HG03378 (cell line): Measurements from ENCODE around the gene WFIKKN1.

Experiments
- ATAC-seq: cut with Tn5 transposase; IDR thresholded peaks from one replicate; pipeline ENCODE4 v1.9.1; 2021; ENCODE audit warnings: mild to moderate bottlenecking, moderate library complexity; ENCODE audit not compliant: unreplicated experiment

Gene WFIKKN1

GRCh38 chr16:635573-636205 lies 4.9 kb downstream of the WFIKKN1 start:
- peak; percentile 14 for ATAC-seq

DNA sequence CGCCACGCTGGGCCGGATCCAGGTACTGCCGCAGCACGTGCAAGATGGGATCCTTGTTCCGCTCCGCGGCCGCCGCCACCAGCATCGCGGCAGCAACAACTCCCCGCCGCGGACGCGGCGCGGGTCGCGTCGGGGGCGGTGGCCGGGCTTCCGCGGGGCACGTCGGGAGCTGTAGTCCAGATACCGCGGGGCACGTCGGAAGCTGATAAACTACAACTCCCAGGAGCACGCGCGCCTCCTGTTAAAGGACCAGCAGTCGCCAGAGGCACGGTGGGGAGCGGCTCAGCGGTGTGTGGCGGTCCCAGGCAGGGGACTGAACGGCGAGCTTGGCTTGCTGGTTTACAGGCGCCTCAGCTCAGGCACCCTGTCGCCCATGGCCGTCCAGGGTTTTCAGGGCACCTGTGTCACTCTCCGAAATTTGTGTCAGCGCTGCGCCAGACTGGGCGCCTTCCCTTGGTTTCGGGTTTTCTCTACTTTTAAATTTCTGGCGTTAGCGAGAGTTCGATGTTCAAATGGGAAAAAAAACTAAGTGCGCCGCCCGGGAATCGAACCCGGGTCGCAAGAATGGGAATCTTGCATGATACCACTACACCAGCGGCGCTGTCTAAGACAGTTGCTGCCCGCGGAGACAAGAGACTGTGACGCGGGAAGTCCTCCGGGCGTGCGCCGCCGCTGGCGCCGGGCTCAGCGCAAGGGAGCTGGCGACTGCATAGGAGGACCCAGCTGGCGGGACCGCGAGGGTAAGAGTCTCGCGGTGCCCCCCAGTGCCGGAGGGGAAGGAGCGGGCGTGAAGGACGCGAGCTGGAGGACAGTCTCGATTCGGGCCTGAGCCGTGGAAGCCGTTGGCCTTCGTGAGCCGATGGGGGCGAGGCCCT lies 5.7 kb downstream of the WFIKKN1 start, which contains the start of gene METTL26:
TSS of gene METTL26 (minus strand) at position 100 of the 875 bp plus-strand sequence. CDS start at position 85, 15 bp downstream.
- peak; percentile 51 for ATAC-seq

DNA sequence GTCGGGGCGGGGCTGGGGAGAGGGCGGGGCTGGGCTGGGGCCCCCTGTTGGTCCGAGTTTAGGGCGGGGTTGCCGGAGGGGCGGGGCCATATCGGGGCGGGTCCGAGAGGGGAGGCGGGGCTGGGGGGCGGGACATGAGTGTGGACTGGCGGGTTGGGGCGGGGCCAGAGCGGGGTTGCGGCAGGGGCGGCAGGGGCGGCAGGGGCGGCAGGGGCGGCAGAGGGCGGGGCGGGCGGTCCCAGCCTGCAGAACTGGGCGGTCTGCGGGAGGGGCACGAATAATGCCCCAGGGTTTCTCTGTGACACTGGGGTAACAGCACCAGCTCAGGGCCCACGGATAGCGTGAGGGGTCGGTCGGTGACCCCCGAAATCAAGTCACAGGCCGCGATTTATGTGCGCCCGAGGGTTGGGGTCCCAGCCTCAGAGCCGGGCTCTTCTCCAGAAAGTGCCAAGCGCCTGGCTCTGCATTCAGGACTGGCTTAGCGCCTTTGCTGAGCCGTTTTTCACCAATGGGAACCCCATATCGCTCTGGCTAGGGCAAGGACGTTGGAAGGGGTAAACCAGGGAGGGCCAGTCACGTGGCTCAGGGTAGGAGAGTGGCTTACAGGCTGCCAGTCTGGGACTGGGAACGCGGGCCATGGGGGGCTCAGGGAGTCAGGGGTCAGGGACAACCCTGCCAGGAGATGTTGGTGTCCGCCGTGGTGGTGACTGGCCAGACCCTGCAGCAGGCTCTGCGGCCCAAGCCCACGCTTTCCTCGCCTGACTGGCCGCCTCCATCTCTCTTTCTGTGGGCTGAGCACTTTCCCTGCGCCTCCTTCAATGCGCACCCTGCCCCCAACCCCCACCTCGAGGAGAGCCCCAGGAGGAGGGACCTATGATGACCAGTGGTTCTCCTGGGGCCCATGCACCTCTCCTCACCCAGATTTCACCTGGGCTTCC lies 6.6 kb downstream of the WFIKKN1 start:
- ATAC-seq, result no peak

DNA sequence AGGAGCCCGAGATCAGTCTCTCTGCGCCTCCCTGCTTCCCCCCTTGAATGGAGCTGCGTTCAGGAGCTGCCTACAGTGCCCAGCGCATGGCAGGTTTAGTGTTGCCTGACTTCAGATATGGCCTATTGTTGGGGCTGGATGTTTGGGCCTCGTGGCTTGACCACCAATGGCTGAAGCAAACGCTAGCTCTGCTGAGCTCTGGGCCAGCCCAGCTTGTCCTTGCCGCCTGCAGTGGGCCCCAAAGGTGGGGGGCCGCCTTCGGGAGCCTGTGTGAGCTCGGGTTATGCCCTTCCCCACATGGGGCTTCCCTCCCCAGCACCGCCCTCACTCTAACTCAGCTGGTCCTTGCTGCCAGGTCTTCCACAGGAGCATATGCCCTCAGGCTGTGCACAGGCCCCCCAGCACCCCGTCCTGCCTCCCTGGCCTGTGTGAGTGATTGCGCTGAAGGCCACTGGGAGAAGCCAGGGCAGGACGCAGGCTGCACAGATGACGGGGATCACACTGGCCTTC lies 7.3 kb downstream of the WFIKKN1 start:
- ATAC-seq, result no peak

GRCh38 chr16:638836-639235 lies 8.1 kb downstream of the WFIKKN1 start:
- no peak for ATAC-seq

- ATAC-seq, result no peak
These were observed 9.8 kb downstream of the WFIKKN1 start for GRCh38 chr16:640614-641013.

GRCh38 chr16:641326-642188 lies 10.8 kb downstream of the WFIKKN1 start, which contains the start of gene MCRIP2:
TSS of gene MCRIP2 (plus strand) at chr16:641828. CDS start at chr16:641992, 164 bp downstream.
- no peak for ATAC-seq

GRCh38 chr16:642189-643049 lies 11.6 kb downstream of the WFIKKN1 start:
- no peak for ATAC-seq

- ATAC-seq, result no peak
These were observed 12.2 kb downstream of the WFIKKN1 start for GRCh38 chr16:643050-643368.

- no peak for ATAC-seq
These were observed 13.8 kb downstream of the WFIKKN1 start for GRCh38 chr16:644556-644955.

DNA sequence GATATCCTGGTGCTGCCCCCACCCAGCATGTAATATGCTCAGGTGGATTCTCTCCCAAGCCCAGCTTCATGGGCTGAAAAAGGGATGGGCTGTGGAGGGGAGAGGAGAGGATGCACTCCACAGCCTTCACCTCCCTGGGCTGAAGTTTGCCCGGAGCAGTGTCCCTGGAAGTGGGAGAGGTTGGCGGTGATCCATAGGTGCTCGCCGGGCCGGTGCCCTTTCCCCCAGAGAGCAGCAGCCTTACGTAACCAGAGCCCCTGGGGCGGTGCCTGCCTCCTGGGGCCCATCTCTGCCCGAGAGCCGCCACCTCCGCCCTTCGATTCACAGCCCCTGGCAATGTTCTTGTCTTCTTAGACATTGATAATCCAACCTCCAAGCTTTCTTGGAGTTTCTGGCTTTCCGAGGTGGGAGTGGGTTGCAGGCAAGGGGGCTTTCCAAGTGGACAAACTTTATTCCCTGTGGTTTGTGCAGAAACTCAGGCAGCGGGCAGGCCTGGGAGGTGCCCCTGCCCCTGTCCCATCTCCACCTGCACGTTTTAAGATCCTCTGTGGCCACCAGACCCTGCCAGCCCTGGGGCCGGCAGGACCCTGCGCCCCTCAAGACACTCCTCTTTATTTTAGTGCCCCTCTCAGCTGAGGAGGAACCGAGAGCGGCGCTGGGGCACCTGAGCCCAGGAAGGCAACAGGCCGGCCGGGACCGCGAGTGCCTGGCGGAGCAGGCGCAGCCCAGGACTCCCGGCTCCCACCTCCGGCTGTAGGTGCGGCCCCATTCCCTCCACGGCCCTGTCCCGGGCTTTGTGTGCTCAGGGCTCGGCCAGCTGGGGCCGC lies 15.3 kb downstream of the WFIKKN1 start:
- ATAC-seq, result no peak

- ATAC-seq, result no peak
These were observed 15.9 kb downstream of the WFIKKN1 start for GRCh38 chr16:646679-647172.

DNA sequence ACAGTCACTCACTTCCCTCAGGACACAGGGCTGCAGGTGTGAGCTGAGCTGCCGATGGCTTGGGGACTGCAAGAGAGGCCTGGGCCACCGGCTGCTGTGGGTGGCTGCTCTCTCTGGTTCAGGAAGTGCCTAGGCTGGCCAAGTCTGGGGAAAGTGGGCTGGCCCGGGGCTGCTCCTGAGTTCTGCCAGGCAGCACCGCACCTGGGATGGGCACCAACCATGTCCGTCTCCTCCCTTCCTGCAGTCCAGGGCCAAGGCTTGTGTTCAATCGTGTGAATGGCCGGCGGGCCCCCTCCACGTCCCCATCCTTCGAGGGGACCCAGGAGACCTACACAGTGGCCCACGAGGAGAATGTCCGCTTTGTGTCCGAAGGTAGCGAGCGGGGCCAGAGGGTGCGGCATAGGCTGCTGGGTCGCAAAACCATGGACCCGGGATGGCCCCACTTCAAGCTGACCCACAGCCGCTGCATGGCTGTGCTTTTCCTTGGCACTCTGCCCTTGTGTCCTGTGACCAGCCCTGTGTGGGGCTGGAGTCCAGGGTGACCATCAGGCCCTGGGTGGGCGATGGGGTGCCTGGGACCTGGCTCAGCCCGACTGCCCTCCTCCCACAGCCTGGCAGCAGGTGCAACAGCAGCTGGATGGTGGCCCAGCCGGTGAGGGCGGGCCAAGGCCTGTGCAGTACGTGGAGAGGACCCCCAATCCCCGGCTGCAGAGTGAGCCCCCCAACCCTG lies 16.6 kb downstream of the WFIKKN1 start:
- no peak for ATAC-seq

DNA sequence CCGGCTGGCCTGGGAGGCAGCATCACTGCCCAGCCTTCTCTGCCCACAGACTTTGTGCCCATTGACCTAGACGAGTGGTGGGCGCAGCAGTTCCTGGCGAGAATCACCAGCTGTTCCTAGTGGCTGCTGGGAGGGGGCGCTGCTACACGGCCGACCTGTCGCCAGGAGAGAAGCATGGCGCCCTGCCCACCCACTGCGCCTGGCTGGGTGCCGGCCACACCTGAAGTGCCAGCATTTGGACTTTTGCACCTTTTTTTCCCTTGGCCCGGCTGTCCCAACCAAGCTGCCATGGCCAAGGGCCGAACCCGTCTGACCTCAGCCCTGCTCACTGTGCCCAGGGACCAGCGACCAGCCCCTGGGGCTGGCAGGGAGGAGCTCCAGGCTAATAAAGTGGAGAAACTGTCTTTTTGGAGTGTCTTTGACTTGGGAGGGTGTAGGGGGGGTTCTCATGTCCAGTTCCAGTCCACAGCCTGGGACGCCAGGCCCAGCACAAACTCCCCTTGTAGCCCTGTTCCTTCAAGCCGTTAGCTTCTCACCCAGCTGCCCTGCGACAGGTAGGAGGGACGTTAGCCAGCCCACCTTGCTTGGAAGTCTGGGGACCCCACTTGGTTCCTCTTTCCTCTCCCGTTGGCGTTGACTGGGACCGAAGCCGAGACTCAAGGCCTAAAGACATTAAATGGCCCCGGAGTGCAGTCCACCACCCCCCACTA lies 17.4 kb downstream of the WFIKKN1 start:
- no peak for ATAC-seq

GRCh38 chr16:648781-649589 lies 18.2 kb downstream of the WFIKKN1 start, which contains the start of gene WDR90:
TSS of gene WDR90 (plus strand) at chr16:649365. CDS start at chr16:649417, 52 bp downstream.
- peak; percentile 64 for ATAC-seq

DNA sequence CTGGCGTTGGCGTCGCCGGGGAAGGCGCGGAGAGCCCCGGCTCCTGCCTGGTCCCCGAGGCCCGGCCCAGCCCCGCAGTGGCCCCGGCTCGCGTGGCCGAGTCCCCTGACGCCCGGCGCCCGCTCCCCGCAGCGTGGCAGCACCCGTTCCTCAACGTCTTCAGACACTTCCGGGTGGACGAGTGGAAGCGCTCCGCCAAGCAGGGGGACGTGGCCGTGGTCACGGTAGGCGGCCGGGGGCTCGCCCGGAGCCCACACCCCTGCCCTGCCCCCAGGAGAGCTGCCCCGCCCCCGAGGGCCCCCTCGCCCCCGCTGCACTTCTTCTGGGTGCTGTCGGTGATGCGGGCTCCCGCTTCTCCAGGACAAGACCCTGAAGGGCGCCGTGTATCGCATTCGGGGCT lies 18.8 kb downstream of the WFIKKN1 start:
- ATAC-seq, result no peak
